Keratinocyte (primary cell): ENCODE results near the gene ELF2. TPM values are rescaled to one million over a fixed set of nuclear protein-coding genes. Genes with fewer than 3 reads are reported as not detected.

Source experiments
- DNase-seq: peaks from one replicate; pipeline ENCODE4 v3.0.0-alpha.2; 2011; ENCODE audit warnings: low read depth, missing footprints, low spot score
- FAIRE-seq: peaks from 2 replicates; lab custom pipeline; 2011; peaks lifted over from hg19 to GRCh38; lab: Jason Lieb, UNC
- H2AFZ ChIP-seq: 2 replicates; pipeline ENCODE4 v1.6.0; 2012; ENCODE audit warnings: low read length, control low read depth, inconsistent platforms; ENCODE audit not compliant: control insufficient read depth
- H3K27ac ChIP-seq: 2 replicates; pipeline ENCODE4 v1.5.1; 2011; ENCODE audit warnings: low read length; ENCODE audit not compliant: control insufficient read depth, insufficient read depth
- H3K27me3 ChIP-seq: 3 replicates; pipeline ENCODE4 v1.6.0; 2011; ENCODE audit warnings: low read length; ENCODE audit not compliant: control insufficient read depth, insufficient read depth; ENCODE audit errors: extremely low read depth
- H3K36me3 ChIP-seq, 2 experiments: 2 replicates in 1 of 2; 3 replicates in 1 of 2; pipeline ENCODE4 v1.5.1; 2011; ENCODE audit warnings: low read length in 2 of 2, mild to moderate bottlenecking in 1 of 2; ENCODE audit not compliant: control insufficient read depth in 2 of 2, insufficient read depth in 2 of 2; ENCODE audit errors: extremely low read depth in 1 of 2
- H3K4me1 ChIP-seq: 3 replicates; pipeline ENCODE4 v1.5.1; 2011; ENCODE audit warnings: low read length; ENCODE audit not compliant: control insufficient read depth, insufficient read depth; ENCODE audit errors: extremely low read depth
- H3K4me2 ChIP-seq: 3 replicates; pipeline ENCODE4 v1.6.0; 2011; ENCODE audit warnings: low read depth, low read length; ENCODE audit not compliant: control insufficient read depth, insufficient read depth; ENCODE audit errors: extremely low read depth
- H3K4me3 ChIP-seq, 3 experiments: fragments of 200-600 bp in 1 of 3; sonication (generic) in 1 of 3; 2 replicates in 2 of 3; 3 replicates in 1 of 3; pipeline ENCODE4 v1.5.1; 2011 to 2016; ENCODE audit warnings: low read length in 3 of 3, mild to moderate bottlenecking in 3 of 3, control low read depth in 2 of 3, inconsistent platforms in 1 of 3, low read depth in 1 of 3, mixed read lengths in 1 of 3, mixed run types in 1 of 3, moderate library complexity in 1 of 3; ENCODE audit not compliant: control insufficient read depth in 2 of 3, insufficient read depth in 2 of 3; ENCODE audit errors: extremely low read depth in 1 of 3
- H3K79me2 ChIP-seq: 2 replicates; pipeline ENCODE4 v1.6.0; 2012; ENCODE audit warnings: low read length; ENCODE audit not compliant: control insufficient read depth, insufficient read depth
- H3K9ac ChIP-seq: 3 replicates; pipeline ENCODE4 v1.6.0; 2011; ENCODE audit warnings: low read length; ENCODE audit not compliant: control insufficient read depth, insufficient read depth; ENCODE audit errors: extremely low read depth
- H3K9me1 ChIP-seq: 3 replicates; pipeline ENCODE4 v1.6.0; 2011; ENCODE audit warnings: low read length; ENCODE audit not compliant: control insufficient read depth, insufficient read depth; ENCODE audit errors: extremely low read depth
- H3K9me3 ChIP-seq: 2 replicates; pipeline ENCODE4 v1.5.1; 2012; ENCODE audit warnings: low read depth, low read length; ENCODE audit not compliant: control insufficient read depth
- H4K20me1 ChIP-seq: 3 replicates; pipeline ENCODE4 v1.6.0; 2011; ENCODE audit warnings: low read length; ENCODE audit not compliant: control insufficient read depth, insufficient read depth; ENCODE audit errors: extremely low read depth
- CTCF ChIP-seq, 3 experiments: IDR thresholded peaks in 1 of 3; conservative IDR thresholded peaks in 1 of 3; optimal IDR thresholded peaks in 1 of 3; 2 replicates in 2 of 3; 3 replicates in 1 of 3; pipeline versions ENCODE3 to v1.5.1; 2011; ENCODE audit warnings: low read length in 3 of 3, mild to moderate bottlenecking in 3 of 3, moderate library complexity in 2 of 3, control low read depth in 1 of 3, inconsistent platforms in 1 of 3; ENCODE audit not compliant: insufficient read depth in 2 of 3; ENCODE audit errors: extremely low read depth in 1 of 3
- EZH2 ChIP-seq: IDR thresholded peaks from one replicate; pipeline ENCODE4 v1.6.1; 2012; ENCODE audit warnings: inconsistent platforms, mild to moderate bottlenecking, low read length, moderate library complexity
- dilution Hi-C: fragments of 300-500 bp; cut with MboI; formaldehyde crosslinking; loops from one replicate; pipeline ENCODE4 v1.7.0; 2020; ENCODE audit warnings: low sequenced_read_pairs; ENCODE audit not compliant: extremely low pct_ligation_motif_present
- polyA plus RNA-seq, 5 experiments: library from polyadenylated mRNA; depleted of rRNA in 3 of 5; stranded (reverse) in 3 of 5; stranded (forward) in 1 of 5; unstranded in 1 of 5; fragments of >200 nt; gene quantifications; 1 replicate in 1 of 5; 2 replicates in 3 of 5; 3 replicates in 1 of 5; pipeline versions ENCODE4 v1.2.1 to v1.2.3, GENCODE V29; 2011 to 2012; ENCODE audit warnings: missing spikeins in 2 of 5, low read depth in 1 of 5, low replicate concordance in 1 of 5

The ELF2 gene
- polyA plus RNA-seq, 1 donor (not counting 4 experiments of a cell fraction or from before 2014, with no cell fraction given): 19.6 TPM

DNA sequence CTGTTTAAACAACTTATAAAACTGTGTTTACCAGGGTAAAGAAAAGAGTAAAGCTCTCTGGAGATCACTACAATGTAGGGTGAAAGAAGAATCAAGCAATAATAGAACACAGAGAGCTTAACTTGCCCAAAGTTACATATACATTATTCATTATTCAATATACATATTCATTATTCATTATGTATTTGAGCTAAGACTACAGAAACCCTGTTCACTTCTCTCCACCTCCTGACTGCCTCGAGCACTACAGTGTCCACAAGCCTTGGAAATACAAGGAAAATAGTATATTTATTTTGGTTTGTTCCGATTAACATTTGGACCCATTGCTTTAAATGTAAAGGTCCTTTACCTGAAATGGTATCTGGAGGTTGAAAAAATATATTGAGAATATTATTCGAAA is 35.9 kb upstream of the ELF2 start:
- no peak overlapping the region for H3K4me3 ChIP-seq
- no peaks in the 10 kb centered on the region for H3K9me3 ChIP-seq
- no peak overlapping the region for H2AFZ ChIP-seq
- H3K9ac ChIP-seq: no peak overlapping the region
- H3K4me2 ChIP-seq: no peak overlapping the region
- H4K20me1 ChIP-seq: no peaks in the 10 kb centered on the region
- H3K27me3 ChIP-seq: no peaks in the 10 kb centered on the region
- no peak overlapping the region for H3K27ac ChIP-seq
- TF ChIP-seq EZH2 (no peak), CTCF (optimal IDR thresholded peaks at IDR 0.05 in 1 of 3, IDR thresholded peaks at IDR 0.05 in 1 of 3, conservative IDR thresholded peaks at IDR 0.05 in 1 of 3; ENCODE audit: extremely low read depth in 1 of 3, insufficient read depth in 2 of 3, low read length in 3 of 3) (no peak)
- H3K4me1 ChIP-seq: peaks cover 3% of the 10 kb centered on the region
- no peaks in the 10 kb centered on the region for H3K79me2 ChIP-seq
- dilution Hi-C loops: no loop called here
- no peaks in the 10 kb centered on the region for H3K36me3 ChIP-seq
- no peaks in the 10 kb centered on the region for H3K9me1 ChIP-seq
- DNase-seq (no peak), FAIRE-seq (no peak)

GRCh38 chr4:139210486-139210885 is 33.5 kb upstream of the ELF2 start:
- no peaks in the 10 kb centered on the region for H3K79me2 ChIP-seq
- H3K4me3 ChIP-seq: no peak overlapping the region
- dilution Hi-C loops: no loop called here
- H3K9me3 ChIP-seq: no peaks in the 10 kb centered on the region
- no peak for FAIRE-seq
- H4K20me1 ChIP-seq: no peaks in the 10 kb centered on the region
- no peak for DNase-seq
- H2AFZ ChIP-seq: no peak overlapping the region
- no peak overlapping the region for H3K4me2 ChIP-seq
- no peak overlapping the region for H3K9ac ChIP-seq
- no peak for TF ChIP-seq CTCF (optimal IDR thresholded peaks at IDR 0.05 in 1 of 3, IDR thresholded peaks at IDR 0.05 in 1 of 3, conservative IDR thresholded peaks at IDR 0.05 in 1 of 3; ENCODE audit: extremely low read depth in 1 of 3, insufficient read depth in 2 of 3, low read length in 3 of 3)
- no peak for TF ChIP-seq EZH2
- no peak overlapping the region for H3K27ac ChIP-seq
- no peaks in the 10 kb centered on the region for H3K9me1 ChIP-seq
- H3K27me3 ChIP-seq: no peaks in the 10 kb centered on the region
- no peaks in the 10 kb centered on the region for H3K36me3 ChIP-seq
- H3K4me1 ChIP-seq: peaks cover 3% of the 10 kb centered on the region
